ENCODE results near the gene MYL10. TPM values are rescaled to one million over a fixed set of nuclear protein-coding genes. Genes with fewer than 3 reads are reported as not detected.

Gene MYL10
- total RNA-seq, 1 donor from 2014 or later: not detected

DNA sequence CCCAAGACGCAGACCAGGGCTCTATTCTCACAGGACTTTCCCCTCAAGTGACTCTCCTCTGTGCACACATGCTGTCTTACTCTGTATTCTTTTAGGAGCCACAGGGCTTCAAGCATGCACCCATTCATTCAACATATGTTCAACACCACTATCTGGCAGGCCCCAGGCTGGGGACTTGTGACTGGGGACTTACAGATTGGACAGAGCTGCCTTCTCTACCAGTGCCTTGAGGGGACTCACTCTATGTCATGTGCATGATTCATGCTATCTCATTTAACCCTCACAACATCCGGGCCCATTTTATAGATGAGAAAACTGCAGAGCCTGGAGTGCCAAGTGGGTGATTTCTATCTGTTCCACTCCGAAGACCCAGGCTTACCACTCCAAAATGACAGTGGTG lies 34.3 kb downstream of the MYL10 start:
- TF ChIP-seq, protein P1, sequence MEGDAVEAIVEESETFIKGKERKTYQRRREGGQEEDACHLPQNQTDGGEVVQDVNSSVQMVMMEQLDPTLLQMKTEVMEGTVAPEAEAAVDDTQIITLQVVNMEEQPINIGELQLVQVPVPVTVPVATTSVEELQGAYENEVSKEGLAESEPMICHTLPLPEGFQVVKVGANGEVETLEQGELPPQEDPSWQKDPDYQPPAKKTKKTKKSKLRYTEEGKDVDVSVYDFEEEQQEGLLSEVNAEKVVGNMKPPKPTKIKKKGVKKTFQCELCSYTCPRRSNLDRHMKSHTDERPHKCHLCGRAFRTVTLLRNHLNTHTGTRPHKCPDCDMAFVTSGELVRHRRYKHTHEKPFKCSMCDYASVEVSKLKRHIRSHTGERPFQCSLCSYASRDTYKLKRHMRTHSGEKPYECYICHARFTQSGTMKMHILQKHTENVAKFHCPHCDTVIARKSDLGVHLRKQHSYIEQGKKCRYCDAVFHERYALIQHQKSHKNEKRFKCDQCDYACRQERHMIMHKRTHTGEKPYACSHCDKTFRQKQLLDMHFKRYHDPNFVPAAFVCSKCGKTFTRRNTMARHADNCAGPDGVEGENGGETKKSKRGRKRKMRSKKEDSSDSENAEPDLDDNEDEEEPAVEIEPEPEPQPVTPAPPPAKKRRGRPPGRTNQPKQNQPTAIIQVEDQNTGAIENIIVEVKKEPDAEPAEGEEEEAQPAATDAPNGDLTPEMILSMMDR (IDR thresholded peaks at IDR 0.05): no peak
- intact Hi-C loops (cut with DNase I): no loop called here
- no peaks in the 10 kb centered on the region for H3K36me3 ChIP-seq
- no peak overlapping the region for H3K4me3 ChIP-seq
- H3K27me3 ChIP-seq: no peaks in the 10 kb centered on the region
- no peak overlapping the region for H3K27ac ChIP-seq
- DNase-seq (no peak), ATAC-seq (no peak)
- H3K9me3 ChIP-seq: no peaks in the 10 kb centered on the region
- peaks cover 10% of the 10 kb centered on the region for H3K4me1 ChIP-seq

DNA sequence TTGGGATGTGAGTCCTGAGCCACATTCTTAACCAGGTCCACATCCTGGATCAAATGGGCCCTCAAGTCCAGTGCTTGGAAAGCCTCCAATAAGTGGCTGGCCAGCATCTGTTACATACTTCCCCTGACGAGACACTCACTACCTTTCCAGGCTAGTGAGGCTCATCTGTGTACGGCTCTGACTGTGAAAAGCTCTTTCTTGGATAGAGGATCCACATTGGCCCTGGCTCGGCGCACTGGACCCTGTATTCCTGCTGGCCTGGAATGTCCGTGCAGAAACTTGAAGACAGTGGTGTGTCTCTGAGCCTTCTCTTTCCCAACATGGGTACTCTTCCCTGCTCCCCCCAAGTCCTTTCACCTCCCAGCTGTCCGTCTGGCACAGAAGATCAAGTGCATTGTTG lies 35.5 kb downstream of the MYL10 start:
- H3K4me1 ChIP-seq: peaks cover 6% of the 10 kb centered on the region
- H3K27me3 ChIP-seq: no peaks in the 10 kb centered on the region
- H3K27ac ChIP-seq: no peak overlapping the region
- TF ChIP-seq, protein P1 (IDR thresholded peaks at IDR 0.05): no peak
- ATAC-seq: no peak
- intact Hi-C loops (cut with DNase I): no loop called here
- H3K4me3 ChIP-seq: no peak overlapping the region
- no peak for DNase-seq
- no peaks in the 10 kb centered on the region for H3K9me3 ChIP-seq
- H3K36me3 ChIP-seq: no peaks in the 10 kb centered on the region

DNA sequence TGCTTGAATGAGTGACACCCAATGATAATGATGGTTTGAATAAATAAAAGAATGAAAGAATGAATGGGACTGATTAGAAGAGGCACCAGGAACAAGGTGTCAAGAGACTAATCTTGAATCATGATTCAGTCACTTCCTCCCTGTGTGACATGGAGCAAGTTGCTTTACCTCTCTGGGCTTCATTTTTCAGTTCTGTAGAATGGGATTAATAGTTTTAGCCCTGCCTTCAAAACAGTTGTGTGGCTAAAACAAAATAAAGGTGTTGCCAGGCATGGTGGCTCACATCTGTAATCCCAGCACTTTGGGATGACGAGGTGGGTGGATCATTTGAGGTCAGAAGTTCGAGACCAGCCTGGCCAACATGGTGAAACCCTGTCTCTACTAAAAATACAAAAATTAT lies 37.6 kb downstream of the MYL10 start:
- no peak for DNase-seq

DNA sequence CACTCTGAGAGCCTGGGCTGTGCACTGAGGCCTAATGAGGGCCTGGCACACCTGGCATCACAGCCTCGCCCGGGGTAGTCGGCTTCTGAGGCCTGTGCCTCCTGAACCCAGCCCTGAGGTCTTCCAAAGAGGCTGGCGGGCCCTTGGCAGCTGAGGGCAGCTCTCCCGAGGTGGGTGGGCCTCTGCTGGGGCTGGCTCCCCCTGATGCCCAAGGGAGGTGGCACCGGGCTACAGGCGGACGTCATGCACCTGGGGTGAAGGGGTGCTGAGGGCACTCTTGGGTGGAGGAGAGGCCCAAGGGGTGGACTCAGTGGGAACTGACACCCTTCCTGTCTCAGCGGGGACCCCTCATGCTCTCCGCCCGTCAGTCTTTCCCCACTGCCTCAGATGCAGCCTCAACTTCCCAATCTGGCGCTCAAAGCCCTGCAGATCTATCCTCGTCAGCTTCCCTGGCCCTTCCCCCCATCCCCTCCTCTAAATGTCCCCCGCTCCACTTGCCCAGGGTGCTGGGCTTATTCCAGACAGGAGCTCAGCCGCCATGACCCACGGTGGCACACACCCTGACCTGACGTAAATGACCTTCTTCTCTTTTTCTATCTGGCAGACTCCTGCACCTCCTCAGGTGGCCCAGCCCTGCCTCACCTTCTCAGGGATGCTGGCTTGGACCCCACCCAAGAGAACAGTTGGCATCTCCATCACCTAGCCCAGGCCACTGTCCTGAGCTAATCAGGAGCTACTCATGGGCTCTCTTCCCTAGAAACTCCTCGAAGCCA lies 38.2 kb downstream of the MYL10 start:
- Histone ChIP-seq H3K4me3 (no peak overlapping the region), H3K27me3 (no peaks in the 10 kb centered on the region), H3K27ac (no peak overlapping the region), H3K9me3 (no peaks in the 10 kb centered on the region), H3K36me3 (no peaks in the 10 kb centered on the region), H3K4me1 (no peaks in the 10 kb centered on the region)
- DNase-seq (peak; percentile 55), ATAC-seq (no peak)
- intact Hi-C loops (cut with DNase I): no loop called here
- TF ChIP-seq, protein P1 (IDR thresholded peaks at IDR 0.05): no peak

More for the DNA sequence above, 37.6 kb downstream of the MYL10 start:
- Histone ChIP-seq H3K4me1 (no peaks in the 10 kb centered on the region), H3K27me3 (no peaks in the 10 kb centered on the region), H3K36me3 (no peaks in the 10 kb centered on the region), H3K27ac (no peak overlapping the region), H3K9me3 (no peaks in the 10 kb centered on the region), H3K4me3 (no peak overlapping the region)
- intact Hi-C loops (cut with DNase I): no loop called here
- no peak for ATAC-seq
- TF ChIP-seq, protein P1 (IDR thresholded peaks at IDR 0.05): no peak

DNA sequence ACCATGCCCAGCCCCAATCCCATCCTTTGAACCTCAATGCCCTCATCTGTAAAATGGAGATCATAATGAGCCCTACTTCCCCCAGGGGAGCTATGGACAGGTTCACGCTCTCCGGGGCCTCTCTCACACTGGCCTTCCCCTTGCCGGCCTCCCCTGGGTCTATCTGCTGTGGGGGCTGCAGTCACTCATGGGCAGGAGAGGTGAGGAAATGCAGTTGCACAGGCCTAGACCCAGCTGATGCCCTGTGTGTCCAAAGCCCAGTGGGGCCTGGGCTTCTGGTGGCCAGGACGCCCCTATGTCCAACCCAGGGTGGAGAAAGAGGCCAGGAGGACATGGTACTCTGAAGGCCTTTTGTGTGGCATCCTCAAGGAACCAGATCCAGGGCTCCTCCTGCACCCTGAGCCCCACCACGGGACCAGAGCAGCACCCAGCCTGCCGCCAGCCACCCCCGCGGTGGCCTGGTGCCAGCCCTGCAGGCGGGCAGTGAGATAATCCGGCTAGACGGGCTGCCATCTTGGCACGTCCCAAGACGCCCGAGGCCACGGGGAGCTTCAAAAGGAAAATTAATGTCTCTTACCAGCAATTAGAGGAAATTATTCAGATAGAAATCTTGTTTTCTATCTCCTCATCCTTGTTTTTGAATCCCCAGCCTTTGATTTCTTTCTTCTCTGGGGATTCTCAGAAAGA lies 39.0 kb downstream of the MYL10 start:
- H3K36me3 ChIP-seq: no peaks in the 10 kb centered on the region
- H3K27ac ChIP-seq: no peak overlapping the region
- intact Hi-C loops (cut with DNase I): no loop called here
- no peak overlapping the region for H3K4me3 ChIP-seq
- no peaks in the 10 kb centered on the region for H3K9me3 ChIP-seq
- TF ChIP-seq, protein P1 (IDR thresholded peaks at IDR 0.05): no peak
- ATAC-seq: peak; percentile 10
- no peaks in the 10 kb centered on the region for H3K27me3 ChIP-seq
- H3K4me1 ChIP-seq: no peaks in the 10 kb centered on the region
- DNase-seq: peak; percentile 25
